HG03139 (cell line): ENCODE results near the gene ANO1.

Source experiments
- ATAC-seq: cut with Tn5 transposase; IDR thresholded peaks from one replicate; pipeline ENCODE4 v1.9.1; 2021; ENCODE audit not compliant: unreplicated experiment

The ANO1 gene

DNA sequence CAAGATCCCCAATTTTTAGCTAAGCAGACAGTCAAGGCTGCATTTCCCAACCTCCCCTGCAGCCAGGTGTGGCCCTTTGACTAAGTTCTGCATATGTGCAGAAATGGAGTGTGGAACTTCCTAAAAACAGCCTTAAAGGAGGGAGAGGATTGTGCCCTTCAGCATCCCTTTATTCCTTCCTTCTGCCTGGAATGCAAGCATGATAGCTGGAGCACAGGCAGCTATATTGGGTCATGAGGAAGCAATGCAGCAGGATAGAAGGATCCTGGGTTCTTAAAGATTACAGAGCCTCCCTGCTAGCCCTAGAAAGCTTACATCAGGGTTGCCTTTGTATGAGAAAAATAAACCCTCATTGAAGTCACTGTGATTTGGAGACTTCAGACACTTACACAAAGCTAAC lies 154.9 kb downstream of the ANO1 start:
- no peak for ATAC-seq

DNA sequence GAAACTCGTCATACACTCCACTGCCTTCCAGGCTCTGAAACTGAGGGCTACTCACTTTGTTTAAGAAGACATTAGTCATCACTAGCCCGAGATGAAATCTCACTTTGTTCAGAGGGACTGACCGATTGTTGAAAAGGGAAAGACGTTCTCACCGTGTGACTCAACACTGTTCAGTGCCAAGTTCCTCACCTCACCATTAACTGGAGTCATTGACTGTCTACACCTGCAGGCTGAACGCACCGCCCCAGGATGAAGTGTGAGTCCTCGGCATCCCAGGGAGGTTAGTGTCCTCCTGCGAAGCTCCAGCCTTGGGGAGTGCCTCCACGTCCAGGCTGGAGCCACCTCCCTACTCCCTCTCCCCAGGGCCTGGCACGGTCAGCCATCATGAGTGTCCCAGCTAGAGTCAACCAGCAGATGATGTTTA lies 155.4 kb downstream of the ANO1 start:
- no peak for ATAC-seq

- ATAC-seq, result no peak
Measured at GRCh38 chr11:70233962-70234361, 155.8 kb downstream of the ANO1 start.
